CD14-positive monocyte (primary cell): Measurements from ENCODE around the gene SOCS1. TPM values are rescaled to one million over a fixed set of nuclear protein-coding genes. Genes with fewer than 3 reads are reported as not detected.

Experiments
- DNase-seq, 3 donors: peaks; one replicate each; pipeline ENCODE4 v3.0.0-alpha.2; 2011 to 2022
- H2AFZ ChIP-seq: 2 replicates; pipeline ENCODE4 v1.6.0; 2012; ENCODE audit warnings: mild to moderate bottlenecking, low read depth, low read length, inconsistent platforms; ENCODE audit not compliant: insufficient read depth, poor library complexity, severe bottlenecking
- H3K27ac ChIP-seq, 2 donors: 1 replicate in 1 of 2; 2 replicates in 1 of 2; pipeline ENCODE4 v1.5.1; 2012 to 2013; ENCODE audit warnings: low read length in 2 of 2, control low read depth in 1 of 2, inconsistent platforms in 1 of 2, low read depth in 1 of 2, mild to moderate bottlenecking in 1 of 2
- H3K27me3 ChIP-seq, 2 donors: one replicate each; pipeline versions ENCODE4 v1.6.0 to v1.6.1; 2011 to 2013; ENCODE audit warnings: low read length in 2 of 2; ENCODE audit not compliant: control insufficient read depth in 2 of 2, insufficient read depth in 2 of 2
- H3K36me3 ChIP-seq, 2 donors: replicated peaks in 1 of 2; 1 replicate in 1 of 2; 2 replicates in 1 of 2; pipeline versions ENCODE4 v1.5.1 to v1.6.1; 2012 to 2013; ENCODE audit warnings: low read length in 2 of 2, control low read depth in 1 of 2, inconsistent platforms in 1 of 2, mild to moderate bottlenecking in 1 of 2; ENCODE audit not compliant: insufficient read depth in 2 of 2, control insufficient read depth in 1 of 2
- H3K4me1 ChIP-seq, 2 donors: 1 replicate in 1 of 2; 2 replicates in 1 of 2; pipeline versions ENCODE4 v1.5.1 to v1.6.1; 2012 to 2013; ENCODE audit warnings: low read length in 2 of 2, control low read depth in 1 of 2, inconsistent platforms in 1 of 2, mild to moderate bottlenecking in 1 of 2, moderate library complexity in 1 of 2; ENCODE audit not compliant: insufficient read depth in 2 of 2, control insufficient read depth in 1 of 2
- H3K4me2 ChIP-seq: replicated peaks from 2 replicates; pipeline ENCODE3; 2012; ENCODE audit warnings: low read length, moderate library complexity, mild to moderate bottlenecking; ENCODE audit not compliant: poor library complexity, severe bottlenecking; ENCODE audit errors: extremely low read depth
- H3K4me3 ChIP-seq, 3 experiments: fragments of 200-600 bp in 1 of 3; sonication (generic) in 1 of 3; replicated peaks in 1 of 3; 1 replicate in 2 of 3; 2 replicates in 1 of 3; pipeline ENCODE4 v1.5.1; 2011 to 2013; ENCODE audit warnings: low read length in 3 of 3, mild to moderate bottlenecking in 3 of 3, control low read depth in 2 of 3, low read depth in 2 of 3, inconsistent platforms in 1 of 3, moderate library complexity in 1 of 3
- H3K79me2 ChIP-seq: 2 replicates; pipeline ENCODE4 v1.6.0; 2012; ENCODE audit warnings: mild to moderate bottlenecking, control low read depth, inconsistent platforms, low read length, moderate library complexity; ENCODE audit not compliant: insufficient read depth
- H3K9ac ChIP-seq: 2 replicates; pipeline ENCODE4 v1.6.0; 2017; ENCODE audit warnings: low read length, mild to moderate bottlenecking; ENCODE audit not compliant: insufficient read depth, poor library complexity, severe bottlenecking
- H3K9me3 ChIP-seq, 2 donors: replicated peaks in 1 of 2; 1 replicate in 1 of 2; 2 replicates in 1 of 2; pipeline versions ENCODE4 v1.5.1 to v1.6.1; 2012 to 2013; ENCODE audit warnings: low read length in 2 of 2, control low read depth in 1 of 2; ENCODE audit not compliant: control insufficient read depth in 1 of 2, insufficient read depth in 1 of 2
- H4K20me1 ChIP-seq: 2 replicates; pipeline ENCODE4 v1.6.0; 2012; ENCODE audit warnings: mild to moderate bottlenecking, low read length, control low read depth, moderate library complexity; ENCODE audit not compliant: insufficient read depth
- H3K27ac Mint-ChIP-seq, 7 donors: one replicate each; pipeline ENCODE4 v1.8.0; 2020; ENCODE audit warnings: mild to moderate bottlenecking in 7 of 7, mixed read lengths in 7 of 7, moderate library complexity in 6 of 7, inconsistent platforms in 2 of 7
- H3K27me3 Mint-ChIP-seq, 3 donors: one replicate each; pipeline ENCODE4 v1.8.0; 2021 to 2022; ENCODE audit warnings: low read depth in 3 of 3, mild to moderate bottlenecking in 3 of 3, mixed read lengths in 3 of 3, moderate library complexity in 3 of 3, inconsistent platforms in 1 of 3
- H3K36me3 Mint-ChIP-seq, 2 donors: one replicate each; pipeline ENCODE4 v1.8.0; 2020; ENCODE audit warnings: mixed read lengths in 2 of 2, inconsistent platforms in 1 of 2, mild to moderate bottlenecking in 1 of 2
- H3K4me1 Mint-ChIP-seq: one replicate; pipeline ENCODE4 v1.8.0; 2020; ENCODE audit warnings: mild to moderate bottlenecking, mixed read lengths
- H3K4me3 Mint-ChIP-seq, 2 donors: one replicate each; pipeline ENCODE4 v1.8.0; 2020; ENCODE audit warnings: mild to moderate bottlenecking in 2 of 2, mixed read lengths in 2 of 2, moderate library complexity in 1 of 2
- H3K9me3 Mint-ChIP-seq, 7 donors: one replicate each; pipeline ENCODE4 v1.8.0; 2020 to 2022; ENCODE audit warnings: mixed read lengths in 7 of 7, mild to moderate bottlenecking in 6 of 7, moderate library complexity in 6 of 7, inconsistent platforms in 2 of 7
- CTCF ChIP-seq: fragments of 200-600 bp; IDR thresholded peaks from one replicate; pipeline ENCODE4 v1.8.0; 2022; ENCODE audit warnings: antibody characterized with exemption, mild to moderate bottlenecking
- WGBS: methylation state at CpG from one replicate; pipeline ENCODE4 v1.1.5; 2013; ENCODE audit warnings: missing lambda C conversion rate; ENCODE audit not compliant: insufficient coverage; 5-methylcytosine and 5-hydroxymethylcytosine counted together
- intact Hi-C, 2 donors: fragments of 100-400 bp; cut with micrococcal nuclease; formaldehyde crosslinking; loops; one replicate each; pipeline versions ENCODE4 v1.15.0 to v1.15.1; 2023
- polyA minus RNA-seq: library from RNA; depleted of rRNA, polyadenylated mRNA; stranded (reverse); fragments of >200 nt; gene quantifications from 2 replicates; pipeline ENCODE4 v1.2.3, GENCODE V29; 2012
- polyA plus RNA-seq, 3 donors: library from polyadenylated mRNA; depleted of rRNA in 1 of 3; unstranded in 2 of 3; stranded (reverse) in 1 of 3; fragments of 300-500 nt in 2 of 3; fragments of >200 nt in 1 of 3; fragmentation: Illumina TruSeq in 2 of 3; gene quantifications; 1 replicate in 2 of 3; 2 replicates in 1 of 3; pipeline ENCODE4 v1.2.3, GENCODE V29; 2012 to 2021
- total RNA-seq, 12 experiments: library from RNA in 1 of 12; stranded (reverse) in 1 of 12; fragments of 120-200 nt in 1 of 12; gene quantifications; one replicate each; pipeline ENCODE4 v1.2.4 and lab custom pipeline; 2013 to 2026; ENCODE audit warnings: mixed read lengths in 6 of 12, inconsistent platforms in 1 of 12

The SOCS1 gene
- total RNA-seq (2013) = 0.64 TPM
- polyA plus RNA-seq (1 to 10 TPM in 1 of 3 donors, under 1 TPM in 2; 0.13 to 2.3 (median 0.35) TPM), polyA minus RNA-seq (3.2 and 5.0 TPM in 2 replicates), total RNA-seq (lab: John Stamatoyannopoulos, UW) (5.4 to 106 (median 22.2) reads per million in 11 experiments)

- peak; percentile 96 for TF ChIP-seq CTCF
- H3K27ac Mint-ChIP-seq = peak within 1 kb of the TSS; percentile 95 to 99 (median 97)
- H3K4me1 ChIP-seq = peaks cover 30 to 44% of the 10 kb centered on the region in 2 donors
- H4K20me1 ChIP-seq = peaks cover 3% of the 10 kb centered on the region
- no peaks in the 10 kb centered on the region for H3K36me3 ChIP-seq
- no peaks in the 10 kb centered on the region for H3K79me2 ChIP-seq
- peak within 1 kb of the TSS; percentile 89 for H3K4me2 ChIP-seq
- peak within 1 kb of the TSS; percentile 94 to 96 for H3K4me3 Mint-ChIP-seq
- H3K27me3 Mint-ChIP-seq = peaks cover 38 to 71% (median 45%) of the 10 kb centered on the region in 3 donors
- H3K4me3 ChIP-seq = peak within 1 kb of the TSS; percentile 69 to 96 (median 86)
- peak within 1 kb of the TSS; percentile 86 for H3K9ac ChIP-seq
- H3K9me3 Mint-ChIP-seq = peaks cover 0 to 3% (median 0%) of the 10 kb centered on the region in 7 donors
- intact Hi-C loops = loop anchor here (1.0 to 10.0 kb wide), 6 partner anchors 51 to 287 kb away; partner anchors contain the start of gene RMI2 (in 1 of the 2)
- peak within 1 kb of the TSS; percentile 91 to 92 for H3K27ac ChIP-seq
- under 1% methylated on average over 91 of the region's 100 CpGs for WGBS
- peak within 1 kb of the TSS; percentile 90 for H2AFZ ChIP-seq
- H3K27me3 ChIP-seq = peaks cover 0 to 23% of the 10 kb centered on the region in 2 donors
- peak; percentile 69 to 80 (median 69) for DNase-seq
- peaks cover 38% of the 10 kb centered on the region for H3K4me1 Mint-ChIP-seq
- peaks cover 5% of the 10 kb centered on the region in 2 donors for H3K36me3 Mint-ChIP-seq
- H3K9me3 ChIP-seq = no peaks in the 10 kb centered on the region
Measured at GRCh38 chr16:11255737-11256660, at the start of gene SOCS1. Gene SOCS1, minus strand, starts transcription at chr16:11256204. Its CDS starts 726 bp downstream, at chr16:11255478.

- peaks cover 0 to 2% (median 0%) of the 10 kb centered on the region in 7 donors for H3K9me3 Mint-ChIP-seq
- intact Hi-C loops = no loop called here
- Histone ChIP-seq H3K9me3 (no peaks in the 10 kb centered on the region), H3K4me3 (no peak overlapping the region), H3K36me3 (no peaks in the 10 kb centered on the region), H3K9ac (no peak overlapping the region), H3K4me1 (peaks cover 38 to 40% of the 10 kb centered on the region in 2 donors), H3K79me2 (no peaks in the 10 kb centered on the region), H2AFZ (no peak overlapping the region), H4K20me1 (no peaks in the 10 kb centered on the region), H3K4me2 (no peak overlapping the region), H3K27ac (no peak overlapping the region), H3K27me3 (peaks cover 0 to 3% of the 10 kb centered on the region in 2 donors)
- peaks cover 2 to 22% (median 21%) of the 10 kb centered on the region in 3 donors for H3K27me3 Mint-ChIP-seq
- DNase-seq = no peak
- H3K4me3 Mint-ChIP-seq = peak overlapping the region in 1 of 2 donors; percentile 68
- H3K4me1 Mint-ChIP-seq = peaks cover 41% of the 10 kb centered on the region
- H3K27ac Mint-ChIP-seq = peak overlapping the region in 1 of 7 donors; percentile 54
- TF ChIP-seq CTCF = no peak
- H3K36me3 Mint-ChIP-seq = no peaks in the 10 kb centered on the region
- 77% methylated on average over 18 of the region's 18 CpGs for WGBS
Measured at GRCh38 chr16:11303405-11304138, 47.6 kb upstream of the SOCS1 start.
